ENCODE results near the gene PLEKHA3. TPM values are rescaled to one million over a fixed set of nuclear protein-coding genes. Genes with fewer than 3 reads are reported as not detected.

The PLEKHA3 gene
- total and polyA plus RNA-seq, 2 experiments from 2014 or later: 8.8 to 15.2 TPM

DNA sequence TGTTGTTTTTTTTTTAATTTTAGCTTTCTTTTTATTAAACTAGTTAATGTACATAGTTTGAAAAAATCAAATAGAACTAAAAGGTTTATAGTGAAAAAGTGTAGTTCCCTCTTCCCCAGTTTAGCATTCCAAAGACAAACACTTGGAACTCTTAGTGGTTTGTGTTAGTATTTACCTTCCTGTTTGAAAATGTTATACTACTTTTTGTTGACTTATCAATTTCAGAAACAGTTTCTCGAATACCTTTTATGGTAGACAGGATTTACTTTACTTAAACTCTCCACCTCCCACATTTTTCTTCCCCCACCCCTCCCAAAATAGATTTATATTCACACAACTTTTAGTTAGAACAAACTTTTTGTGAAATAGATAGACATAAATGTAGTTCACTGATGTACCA is 26.7 kb downstream of the PLEKHA3 start (continued):
- TF ChIP-seq, protein P1, sequence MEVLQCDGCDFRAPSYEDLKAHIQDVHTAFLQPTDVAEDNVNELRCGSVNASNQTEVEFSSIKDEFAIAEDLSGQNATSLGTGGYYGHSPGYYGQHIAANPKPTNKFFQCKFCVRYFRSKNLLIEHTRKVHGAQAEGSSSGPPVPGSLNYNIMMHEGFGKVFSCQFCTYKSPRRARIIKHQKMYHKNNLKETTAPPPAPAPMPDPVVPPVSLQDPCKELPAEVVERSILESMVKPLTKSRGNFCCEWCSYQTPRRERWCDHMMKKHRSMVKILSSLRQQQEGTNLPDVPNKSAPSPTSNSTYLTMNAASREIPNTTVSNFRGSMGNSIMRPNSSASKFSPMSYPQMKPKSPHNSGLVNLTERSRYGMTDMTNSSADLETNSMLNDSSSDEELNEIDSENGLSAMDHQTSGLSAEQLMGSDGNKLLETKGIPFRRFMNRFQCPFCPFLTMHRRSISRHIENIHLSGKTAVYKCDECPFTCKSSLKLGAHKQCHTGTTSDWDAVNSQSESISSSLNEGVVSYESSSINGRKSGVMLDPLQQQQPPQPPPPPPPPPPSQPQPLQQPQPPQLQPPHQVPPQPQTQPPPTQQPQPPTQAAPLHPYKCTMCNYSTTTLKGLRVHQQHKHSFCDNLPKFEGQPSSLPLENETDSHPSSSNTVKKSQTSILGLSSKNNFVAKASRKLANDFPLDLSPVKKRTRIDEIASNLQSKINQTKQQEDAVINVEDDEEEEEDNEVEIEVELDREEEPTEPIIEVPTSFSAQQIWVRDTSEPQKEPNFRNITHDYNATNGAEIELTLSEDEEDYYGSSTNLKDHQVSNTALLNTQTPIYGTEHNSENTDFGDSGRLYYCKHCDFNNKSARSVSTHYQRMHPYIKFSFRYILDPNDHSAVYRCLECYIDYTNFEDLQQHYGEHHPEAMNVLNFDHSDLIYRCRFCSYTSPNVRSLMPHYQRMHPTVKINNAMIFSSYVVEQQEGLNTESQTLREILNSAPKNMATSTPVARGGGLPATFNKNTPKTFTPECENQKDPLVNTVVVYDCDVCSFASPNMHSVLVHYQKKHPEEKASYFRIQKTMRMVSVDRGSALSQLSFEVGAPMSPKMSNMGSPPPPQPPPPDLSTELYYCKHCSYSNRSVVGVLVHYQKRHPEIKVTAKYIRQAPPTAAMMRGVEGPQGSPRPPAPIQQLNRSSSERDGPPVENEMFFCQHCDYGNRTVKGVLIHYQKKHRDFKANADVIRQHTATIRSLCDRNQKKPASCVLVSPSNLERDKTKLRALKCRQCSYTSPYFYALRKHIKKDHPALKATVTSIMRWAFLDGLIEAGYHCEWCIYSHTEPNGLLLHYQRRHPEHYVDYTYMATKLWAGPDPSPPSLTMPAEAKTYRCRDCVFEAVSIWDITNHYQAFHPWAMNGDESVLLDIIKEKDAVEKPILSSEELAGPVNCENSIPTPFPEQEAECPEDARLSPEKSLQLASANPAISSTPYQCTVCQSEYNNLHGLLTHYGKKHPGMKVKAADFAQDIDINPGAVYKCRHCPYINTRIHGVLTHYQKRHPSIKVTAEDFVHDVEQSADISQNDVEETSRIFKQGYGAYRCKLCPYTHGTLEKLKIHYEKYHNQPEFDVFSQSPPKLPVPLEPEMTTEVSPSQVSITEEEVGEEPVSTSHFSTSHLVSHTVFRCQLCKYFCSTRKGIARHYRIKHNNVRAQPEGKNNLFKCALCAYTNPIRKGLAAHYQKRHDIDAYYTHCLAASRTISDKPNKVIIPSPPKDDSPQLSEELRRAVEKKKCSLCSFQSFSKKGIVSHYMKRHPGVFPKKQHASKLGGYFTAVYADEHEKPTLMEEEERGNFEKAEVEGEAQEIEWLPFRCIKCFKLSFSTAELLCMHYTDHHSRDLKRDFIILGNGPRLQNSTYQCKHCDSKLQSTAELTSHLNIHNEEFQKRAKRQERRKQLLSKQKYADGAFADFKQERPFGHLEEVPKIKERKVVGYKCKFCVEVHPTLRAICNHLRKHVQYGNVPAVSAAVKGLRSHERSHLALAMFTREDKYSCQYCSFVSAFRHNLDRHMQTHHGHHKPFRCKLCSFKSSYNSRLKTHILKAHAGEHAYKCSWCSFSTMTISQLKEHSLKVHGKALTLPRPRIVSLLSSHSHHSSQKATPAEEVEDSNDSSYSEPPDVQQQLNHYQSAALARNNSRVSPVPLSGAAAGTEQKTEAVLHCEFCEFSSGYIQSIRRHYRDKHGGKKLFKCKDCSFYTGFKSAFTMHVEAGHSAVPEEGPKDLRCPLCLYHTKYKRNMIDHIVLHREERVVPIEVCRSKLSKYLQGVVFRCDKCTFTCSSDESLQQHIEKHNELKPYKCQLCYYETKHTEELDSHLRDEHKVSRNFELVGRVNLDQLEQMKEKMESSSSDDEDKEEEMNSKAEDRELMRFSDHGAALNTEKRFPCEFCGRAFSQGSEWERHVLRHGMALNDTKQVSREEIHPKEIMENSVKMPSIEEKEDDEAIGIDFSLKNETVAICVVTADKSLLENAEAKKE (CRISPR knock-in tag; IDR thresholded peaks at IDR 0.05): no peak
- TF ChIP-seq ZNF331 (CRISPR knock-in tag; IDR thresholded peaks at IDR 0.05; ENCODE audit: low read depth): no peak
- TF ChIP-seq EZH2 (IDR thresholded peaks at IDR 0.05; ENCODE audit: low read depth, unreplicated experiment): no peak
- no peak for TF ChIP-seq JUNB (IDR thresholded peaks at IDR 0.05; ENCODE audit: unreplicated experiment)
- TF ChIP-seq, protein P2, sequence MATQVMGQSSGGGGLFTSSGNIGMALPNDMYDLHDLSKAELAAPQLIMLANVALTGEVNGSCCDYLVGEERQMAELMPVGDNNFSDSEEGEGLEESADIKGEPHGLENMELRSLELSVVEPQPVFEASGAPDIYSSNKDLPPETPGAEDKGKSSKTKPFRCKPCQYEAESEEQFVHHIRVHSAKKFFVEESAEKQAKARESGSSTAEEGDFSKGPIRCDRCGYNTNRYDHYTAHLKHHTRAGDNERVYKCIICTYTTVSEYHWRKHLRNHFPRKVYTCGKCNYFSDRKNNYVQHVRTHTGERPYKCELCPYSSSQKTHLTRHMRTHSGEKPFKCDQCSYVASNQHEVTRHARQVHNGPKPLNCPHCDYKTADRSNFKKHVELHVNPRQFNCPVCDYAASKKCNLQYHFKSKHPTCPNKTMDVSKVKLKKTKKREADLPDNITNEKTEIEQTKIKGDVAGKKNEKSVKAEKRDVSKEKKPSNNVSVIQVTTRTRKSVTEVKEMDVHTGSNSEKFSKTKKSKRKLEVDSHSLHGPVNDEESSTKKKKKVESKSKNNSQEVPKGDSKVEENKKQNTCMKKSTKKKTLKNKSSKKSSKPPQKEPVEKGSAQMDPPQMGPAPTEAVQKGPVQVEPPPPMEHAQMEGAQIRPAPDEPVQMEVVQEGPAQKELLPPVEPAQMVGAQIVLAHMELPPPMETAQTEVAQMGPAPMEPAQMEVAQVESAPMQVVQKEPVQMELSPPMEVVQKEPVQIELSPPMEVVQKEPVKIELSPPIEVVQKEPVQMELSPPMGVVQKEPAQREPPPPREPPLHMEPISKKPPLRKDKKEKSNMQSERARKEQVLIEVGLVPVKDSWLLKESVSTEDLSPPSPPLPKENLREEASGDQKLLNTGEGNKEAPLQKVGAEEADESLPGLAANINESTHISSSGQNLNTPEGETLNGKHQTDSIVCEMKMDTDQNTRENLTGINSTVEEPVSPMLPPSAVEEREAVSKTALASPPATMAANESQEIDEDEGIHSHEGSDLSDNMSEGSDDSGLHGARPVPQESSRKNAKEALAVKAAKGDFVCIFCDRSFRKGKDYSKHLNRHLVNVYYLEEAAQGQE (IDR thresholded peaks at IDR 0.05; ENCODE audit: unreplicated experiment): no peak

DNA sequence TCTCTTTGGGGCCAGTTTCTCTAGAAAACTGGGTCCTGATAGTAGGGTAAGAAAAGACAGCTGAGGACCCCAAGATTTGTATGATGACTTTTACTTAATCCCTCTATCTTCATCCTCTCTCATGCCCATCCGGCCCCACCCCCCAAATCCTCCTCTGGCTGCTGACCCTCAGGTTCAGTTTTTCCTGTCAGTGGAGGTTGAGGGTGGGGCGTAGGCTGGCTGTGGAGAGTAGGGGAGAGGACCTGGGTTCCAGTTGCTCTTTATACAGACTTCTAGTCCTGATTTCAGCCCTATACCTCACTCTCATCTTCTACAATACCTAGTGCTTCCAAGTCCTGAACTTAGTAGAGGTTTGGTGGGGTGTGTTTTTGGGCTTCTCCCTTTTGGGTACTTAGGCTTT is 28.4 kb downstream of the PLEKHA3 start:
- peaks cover 26% of the 10 kb centered on the region for H3K4me1 Mint-ChIP-seq
- DNase-seq (ENCODE audit: low spot score): peak; percentile 5
- Histone ChIP-seq H3K4me1 (ENCODE audit: insufficient read depth) (peaks cover 20% of the 10 kb centered on the region), H3K27ac (ENCODE audit: low read depth) (no peak overlapping the region), H3K79me2 (replicated peaks; ENCODE audit: insufficient read depth) (no peaks in the 10 kb centered on the region), H3F3A (replicated peaks; ENCODE audit: low read depth) (no peaks in the 10 kb centered on the region), H3K4me2 (no peak overlapping the region), H3K36me3 (ENCODE audit: insufficient read depth) (no peaks in the 10 kb centered on the region), H3K9me2 (ENCODE audit: insufficient read depth) (no peaks in the 10 kb centered on the region), H4K20me1 (replicated peaks; ENCODE audit: insufficient read depth) (no peaks in the 10 kb centered on the region; the same call in 1 of the 2 replicates), H2AFZ (no peak overlapping the region), H3K27me3 (ENCODE audit: insufficient read depth) (peaks cover 1% of the 10 kb centered on the region; the same call in 1 of the 2 replicates), H3K4me3 (no peak overlapping the region)
- no peaks in the 10 kb centered on the region for H3K9me3 Mint-ChIP-seq
- 0 out of 3 replicates have a peak, but pooled peaks cover 5% of the 10 kb centered on the region for H3K36me3 Mint-ChIP-seq (ENCODE audit: low read depth)
- H3K4me3 Mint-ChIP-seq: no peak overlapping the region
- no peak overlapping the region for H3K27ac Mint-ChIP-seq
- no peak for ATAC-seq
- H3K27me3 Mint-ChIP-seq (ENCODE audit: insufficient read depth, low read depth, poor library complexity): peaks cover 3% of the 10 kb centered on the region
- TF ChIP-seq ZNF331 (CRISPR knock-in tag; IDR thresholded peaks at IDR 0.05; ENCODE audit: low read depth): no peak
- TF ChIP-seq, protein P2 (IDR thresholded peaks at IDR 0.05; ENCODE audit: unreplicated experiment): no peak

Data from GM23338 (cell line).